ENCODE results near the gene ERVMER34-1.

Gene ERVMER34-1

DNA sequence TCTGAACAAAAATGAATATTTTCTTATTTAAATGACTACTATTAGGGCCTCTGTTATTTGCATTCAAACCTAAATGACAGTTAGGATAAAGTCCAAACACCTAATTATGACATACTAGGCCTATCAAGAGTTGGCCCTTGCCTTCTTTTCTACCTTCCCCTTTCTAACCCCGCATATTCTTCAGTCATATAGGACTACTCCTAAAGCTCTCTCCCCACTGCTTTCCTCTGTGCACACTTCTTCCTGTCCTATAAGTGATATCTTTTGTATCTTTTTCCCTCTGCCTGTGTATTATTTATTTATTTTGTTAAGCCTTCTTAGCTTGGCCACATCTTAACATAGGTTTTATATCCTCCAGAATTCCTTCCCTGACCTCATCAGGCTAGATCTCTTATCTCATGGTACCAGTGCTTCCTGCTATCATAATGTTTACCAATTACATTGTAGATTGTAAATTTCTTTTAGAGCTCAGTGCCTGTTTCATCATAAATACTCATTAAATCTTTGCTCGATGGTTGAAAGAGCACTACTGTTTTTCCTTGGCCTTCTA lies 22.5 kb downstream of the ERVMER34-1 start:
- in situ Hi-C loops (cut with MboI; ENCODE audit: low sequenced_read_pairs, unreplicated experiment) = no loop called here
- DNase-seq (ENCODE audit: low spot score) = no peak
- TF ChIP-seq, protein P1, sequence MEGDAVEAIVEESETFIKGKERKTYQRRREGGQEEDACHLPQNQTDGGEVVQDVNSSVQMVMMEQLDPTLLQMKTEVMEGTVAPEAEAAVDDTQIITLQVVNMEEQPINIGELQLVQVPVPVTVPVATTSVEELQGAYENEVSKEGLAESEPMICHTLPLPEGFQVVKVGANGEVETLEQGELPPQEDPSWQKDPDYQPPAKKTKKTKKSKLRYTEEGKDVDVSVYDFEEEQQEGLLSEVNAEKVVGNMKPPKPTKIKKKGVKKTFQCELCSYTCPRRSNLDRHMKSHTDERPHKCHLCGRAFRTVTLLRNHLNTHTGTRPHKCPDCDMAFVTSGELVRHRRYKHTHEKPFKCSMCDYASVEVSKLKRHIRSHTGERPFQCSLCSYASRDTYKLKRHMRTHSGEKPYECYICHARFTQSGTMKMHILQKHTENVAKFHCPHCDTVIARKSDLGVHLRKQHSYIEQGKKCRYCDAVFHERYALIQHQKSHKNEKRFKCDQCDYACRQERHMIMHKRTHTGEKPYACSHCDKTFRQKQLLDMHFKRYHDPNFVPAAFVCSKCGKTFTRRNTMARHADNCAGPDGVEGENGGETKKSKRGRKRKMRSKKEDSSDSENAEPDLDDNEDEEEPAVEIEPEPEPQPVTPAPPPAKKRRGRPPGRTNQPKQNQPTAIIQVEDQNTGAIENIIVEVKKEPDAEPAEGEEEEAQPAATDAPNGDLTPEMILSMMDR (IDR thresholded peaks at IDR 0.05; ENCODE audit: borderline replicate concordance, control extremely low read depth, extremely low read depth, insufficient read depth, missing control alignments) = no peak

DNA sequence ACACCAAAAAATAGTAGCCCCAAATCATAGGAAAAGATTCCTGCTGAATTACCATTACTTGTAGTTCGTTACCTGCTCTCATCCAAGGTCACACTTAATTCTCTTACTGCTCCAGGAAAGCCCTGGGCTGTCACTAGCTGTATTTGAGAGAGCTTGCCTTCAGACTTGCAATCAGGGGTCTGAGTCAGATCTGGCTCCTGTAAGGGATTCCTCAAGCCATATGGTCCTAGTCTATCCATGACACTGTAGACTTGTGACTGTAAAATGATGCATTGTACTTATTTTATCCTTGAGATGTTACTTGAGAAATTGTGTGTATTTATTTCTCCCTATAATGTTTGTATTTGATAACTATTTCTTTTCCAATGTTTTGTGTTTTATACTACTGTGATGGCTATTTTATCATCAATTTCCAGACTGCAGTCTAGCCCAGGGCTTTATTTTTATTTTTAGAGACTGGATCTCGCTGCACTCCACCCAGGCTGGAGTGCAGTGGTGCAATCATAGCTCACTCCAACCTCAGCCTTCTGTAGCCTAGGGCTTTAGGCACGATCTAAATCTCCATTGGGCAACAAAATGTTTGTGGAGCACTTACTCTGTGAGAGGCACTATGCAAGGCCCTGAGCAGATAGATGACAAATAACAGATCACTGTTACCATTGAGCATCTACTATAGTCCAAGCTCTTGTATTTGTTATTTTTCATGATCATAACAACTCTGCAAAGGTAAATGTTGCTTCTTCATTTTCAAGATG lies 24.2 kb downstream of the ERVMER34-1 start:
- DNase-seq (ENCODE audit: low spot score) = no peak
- in situ Hi-C loops (cut with MboI; ENCODE audit: low sequenced_read_pairs, unreplicated experiment) = no loop called here
- TF ChIP-seq, protein P1 (IDR thresholded peaks at IDR 0.05; ENCODE audit: borderline replicate concordance, control extremely low read depth, extremely low read depth, insufficient read depth, missing control alignments) = no peak

DNA sequence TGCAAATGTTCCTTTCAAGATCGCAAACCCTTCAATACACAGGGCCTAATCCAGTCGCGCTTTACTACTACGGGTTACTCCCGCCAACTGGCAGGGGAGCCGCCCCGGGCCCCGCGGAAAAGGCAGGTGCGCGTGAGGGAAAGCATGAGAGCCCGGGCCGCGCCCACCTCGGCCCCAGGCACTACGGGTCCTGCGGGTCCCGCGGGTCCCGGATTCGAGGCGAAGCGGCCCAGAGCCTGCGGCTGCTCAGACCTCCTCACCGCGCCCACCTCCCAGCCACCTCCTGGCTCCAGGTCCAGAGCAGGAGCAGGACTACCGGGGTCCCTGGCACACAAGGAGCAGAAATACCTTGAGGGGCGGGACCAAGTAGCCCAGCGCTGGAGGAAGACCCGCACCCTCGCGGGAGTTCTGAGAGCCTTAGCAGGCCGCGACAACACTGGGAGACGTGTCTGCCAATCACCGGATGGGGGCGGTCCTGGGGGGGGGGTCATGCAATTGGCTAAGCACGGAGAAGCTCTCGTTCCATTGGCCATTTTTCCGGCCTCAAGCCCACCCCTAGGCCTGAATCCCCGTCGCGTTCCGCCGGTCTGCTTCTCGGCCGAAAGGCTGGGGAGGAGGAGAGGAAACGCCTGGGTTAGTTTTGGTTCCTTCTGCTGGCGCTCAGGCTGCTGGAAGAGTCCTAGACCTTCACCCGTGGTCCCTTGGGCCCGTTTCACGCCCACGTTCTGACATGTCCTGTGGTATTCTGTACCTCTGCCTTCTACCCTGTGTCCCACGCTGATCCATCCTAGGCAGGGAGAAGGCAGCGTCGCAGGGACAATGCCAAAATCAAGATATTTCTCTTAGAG lies 29.0 kb downstream of the ERVMER34-1 start:
- in situ Hi-C loops (cut with MboI; ENCODE audit: low sequenced_read_pairs, unreplicated experiment) = no loop called here
- peak; percentile 92 for DNase-seq (ENCODE audit: low spot score)
- TF ChIP-seq, protein P1 (IDR thresholded peaks at IDR 0.05; ENCODE audit: borderline replicate concordance, control extremely low read depth, extremely low read depth, insufficient read depth, missing control alignments) = no peak

DNA sequence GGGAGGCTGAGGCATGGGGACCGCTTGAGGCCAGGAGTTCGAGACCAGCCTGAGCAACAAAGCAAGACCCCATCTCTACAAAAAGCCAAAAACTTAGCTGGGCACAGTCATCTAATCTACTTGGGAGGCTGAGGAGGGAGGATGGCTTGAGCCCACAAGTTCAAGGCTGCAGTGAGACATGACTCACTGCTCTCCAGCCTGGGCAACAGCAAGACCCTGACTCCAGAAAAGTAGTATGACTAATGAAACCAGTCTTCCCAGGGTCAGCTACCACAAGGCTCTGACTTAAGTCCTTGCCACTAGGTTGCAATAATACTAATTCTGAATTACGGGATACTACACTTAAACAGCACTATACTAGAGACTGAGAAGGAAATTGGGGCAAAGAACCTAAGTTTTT lies 33.1 kb downstream of the ERVMER34-1 start:
- TF ChIP-seq, protein P1 (IDR thresholded peaks at IDR 0.05; ENCODE audit: borderline replicate concordance, control extremely low read depth, extremely low read depth, insufficient read depth, missing control alignments) = no peak
- in situ Hi-C loops (cut with MboI; ENCODE audit: low sequenced_read_pairs, unreplicated experiment) = no loop called here
- no peak for DNase-seq (ENCODE audit: low spot score)

DNA sequence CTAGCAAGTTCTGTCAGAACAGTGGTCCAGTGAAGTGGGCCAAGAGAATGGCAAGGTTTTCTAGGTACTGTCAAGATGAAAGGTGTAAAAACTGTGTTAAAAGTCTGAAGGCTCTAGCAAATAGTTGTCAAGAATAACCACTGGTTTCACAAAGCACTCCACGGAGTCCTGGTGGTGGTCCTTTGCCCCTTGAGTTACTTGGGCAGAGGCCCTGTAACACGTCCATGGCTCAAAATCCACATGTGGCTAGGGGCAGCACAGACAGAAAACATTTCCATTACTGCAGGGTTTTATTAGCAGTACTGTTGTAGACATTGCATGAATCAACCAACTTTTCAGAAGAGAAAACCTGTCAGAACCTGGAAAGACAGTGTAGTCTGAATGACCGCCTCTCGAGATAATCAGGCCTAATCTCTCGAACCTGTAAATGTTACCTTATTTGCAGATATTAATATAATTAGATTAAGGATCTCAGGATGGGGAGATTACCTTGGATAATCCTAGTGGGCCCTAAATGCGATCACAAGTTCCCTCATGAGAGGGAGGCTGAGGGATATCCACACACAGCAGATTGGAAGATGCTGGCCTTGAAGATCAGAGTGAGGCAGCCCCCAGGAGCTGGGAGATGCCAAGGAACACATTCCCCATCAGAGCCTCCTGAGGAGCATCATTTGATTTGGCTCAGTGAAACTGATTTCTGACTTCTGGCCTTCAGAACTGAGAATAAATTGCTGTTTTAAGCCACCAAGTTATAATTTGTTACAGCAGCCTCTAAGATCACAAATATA lies 34.7 kb downstream of the ERVMER34-1 start:
- TF ChIP-seq, protein P1 (IDR thresholded peaks at IDR 0.05; ENCODE audit: borderline replicate concordance, control extremely low read depth, extremely low read depth, insufficient read depth, missing control alignments) = no peak
- DNase-seq (ENCODE audit: low spot score) = no peak
- in situ Hi-C loops (cut with MboI; ENCODE audit: low sequenced_read_pairs, unreplicated experiment) = no loop called here

DNA sequence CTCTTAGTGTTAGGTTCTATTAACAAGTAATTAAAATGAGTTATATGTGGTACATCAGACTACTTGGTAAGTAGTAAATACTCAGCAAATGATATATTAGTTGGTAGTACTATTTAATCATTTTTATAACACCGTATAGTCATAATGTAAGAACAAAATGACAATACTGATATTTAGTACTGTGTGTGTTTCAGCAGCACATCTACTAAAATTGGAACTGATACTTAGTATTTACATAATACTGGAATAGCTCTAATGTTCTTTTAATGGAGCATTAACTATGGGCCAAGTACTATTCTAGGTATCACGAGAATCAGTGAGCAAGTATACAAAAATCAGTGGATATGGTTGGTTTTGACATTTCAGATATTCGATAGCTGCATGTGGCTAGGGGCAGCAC lies 35.3 kb downstream of the ERVMER34-1 start:
- TF ChIP-seq, protein P1 (IDR thresholded peaks at IDR 0.05; ENCODE audit: borderline replicate concordance, control extremely low read depth, extremely low read depth, insufficient read depth, missing control alignments) = no peak
- in situ Hi-C loops (cut with MboI; ENCODE audit: low sequenced_read_pairs, unreplicated experiment) = no loop called here
- no peak for DNase-seq (ENCODE audit: low spot score)
